HG03457 (cell line): ENCODE measurements around the gene LHX5.

Experiments
- ATAC-seq: cut with Tn5 transposase; IDR thresholded peaks from one replicate; pipeline ENCODE4 v1.9.1; 2021; ENCODE audit warnings: moderate number of reproducible peaks; ENCODE audit not compliant: unreplicated experiment

The LHX5 gene

DNA sequence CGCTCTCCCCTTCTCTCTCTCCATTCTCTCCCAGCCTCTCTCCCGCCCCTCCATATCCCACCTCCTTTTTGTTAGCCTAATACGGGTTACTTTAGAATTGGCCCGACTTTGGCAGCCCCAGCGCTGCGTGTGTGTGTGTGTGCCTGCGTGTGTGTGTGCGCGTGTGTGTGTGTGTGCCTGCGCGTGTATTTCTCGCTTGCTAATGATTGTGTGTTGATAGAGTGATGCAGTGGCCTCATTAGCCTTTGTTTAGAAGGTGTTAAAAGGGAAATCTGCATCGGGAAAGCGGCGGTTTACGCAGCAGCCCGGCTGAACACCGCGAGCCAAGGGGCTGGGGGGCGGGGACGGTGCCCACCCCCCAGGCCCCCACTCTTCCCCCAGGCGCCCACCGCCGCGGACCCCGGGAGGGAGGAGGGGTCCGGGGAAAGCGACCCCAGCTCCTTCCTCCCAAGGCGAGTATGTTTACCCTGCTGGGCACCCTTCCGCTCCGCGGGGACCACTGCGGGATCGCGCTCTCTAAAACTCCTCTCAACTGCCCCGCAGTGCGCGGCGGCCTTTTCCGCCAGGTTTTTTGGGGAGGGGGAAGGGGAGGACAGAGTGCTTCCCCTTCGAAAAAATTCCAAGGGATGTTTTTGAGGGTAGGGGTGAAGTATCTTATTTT is 6.8 kb upstream of the LHX5 start:
- no peak for ATAC-seq

DNA sequence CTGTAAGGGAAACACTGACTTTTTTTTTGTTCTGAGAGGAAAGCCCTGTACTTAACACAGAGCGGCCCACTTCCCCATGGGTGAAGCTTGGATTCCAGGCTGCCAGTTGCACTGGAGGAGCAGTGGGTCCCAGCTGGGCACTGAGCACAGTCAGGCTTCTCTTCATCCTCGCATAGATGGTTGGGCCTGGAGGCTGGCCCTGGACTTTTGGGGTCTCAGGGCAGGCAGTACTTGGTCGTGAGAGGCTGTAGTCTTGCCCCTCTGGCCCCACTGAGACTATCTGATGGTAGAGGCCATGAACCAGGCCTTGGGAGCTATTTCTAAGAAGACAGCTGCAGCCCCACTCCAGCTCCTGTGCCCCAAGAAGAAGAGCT is 6.2 kb upstream of the LHX5 start:
- ATAC-seq, result no peak

DNA sequence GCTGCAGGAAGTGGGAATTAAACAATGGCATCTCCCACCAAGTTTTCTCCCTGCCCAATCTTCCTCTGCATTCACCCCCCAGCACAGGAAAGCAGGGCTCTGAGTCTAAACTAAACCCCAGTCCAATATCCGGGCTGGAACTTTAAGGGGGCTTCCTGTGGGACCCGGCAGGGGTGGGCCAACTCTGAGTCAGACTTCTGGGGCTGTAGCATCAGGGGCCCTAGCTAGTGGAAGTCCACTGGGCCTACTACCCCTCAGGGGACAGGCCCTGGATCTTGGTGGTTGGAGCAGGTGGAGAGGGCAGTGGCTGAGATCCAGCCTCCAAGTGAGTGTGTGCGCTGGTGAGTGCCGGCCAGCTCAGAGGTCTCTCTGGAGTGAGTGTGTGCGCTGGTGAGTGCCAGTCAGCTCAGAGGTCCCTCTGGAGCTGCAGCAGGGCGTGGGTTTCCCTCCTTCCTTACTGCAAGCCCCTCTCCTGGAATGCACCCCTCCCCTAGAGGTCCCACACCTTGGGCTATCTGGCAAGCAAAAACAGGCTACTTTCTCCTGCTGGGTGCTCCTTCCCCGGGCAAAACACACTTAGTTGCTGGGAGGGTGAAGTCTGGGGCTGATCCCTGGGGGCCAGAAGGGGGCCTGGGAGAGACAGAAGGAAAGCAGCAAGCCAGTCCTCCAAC is 5.6 kb upstream of the LHX5 start:
- ATAC-seq, result no peak

DNA sequence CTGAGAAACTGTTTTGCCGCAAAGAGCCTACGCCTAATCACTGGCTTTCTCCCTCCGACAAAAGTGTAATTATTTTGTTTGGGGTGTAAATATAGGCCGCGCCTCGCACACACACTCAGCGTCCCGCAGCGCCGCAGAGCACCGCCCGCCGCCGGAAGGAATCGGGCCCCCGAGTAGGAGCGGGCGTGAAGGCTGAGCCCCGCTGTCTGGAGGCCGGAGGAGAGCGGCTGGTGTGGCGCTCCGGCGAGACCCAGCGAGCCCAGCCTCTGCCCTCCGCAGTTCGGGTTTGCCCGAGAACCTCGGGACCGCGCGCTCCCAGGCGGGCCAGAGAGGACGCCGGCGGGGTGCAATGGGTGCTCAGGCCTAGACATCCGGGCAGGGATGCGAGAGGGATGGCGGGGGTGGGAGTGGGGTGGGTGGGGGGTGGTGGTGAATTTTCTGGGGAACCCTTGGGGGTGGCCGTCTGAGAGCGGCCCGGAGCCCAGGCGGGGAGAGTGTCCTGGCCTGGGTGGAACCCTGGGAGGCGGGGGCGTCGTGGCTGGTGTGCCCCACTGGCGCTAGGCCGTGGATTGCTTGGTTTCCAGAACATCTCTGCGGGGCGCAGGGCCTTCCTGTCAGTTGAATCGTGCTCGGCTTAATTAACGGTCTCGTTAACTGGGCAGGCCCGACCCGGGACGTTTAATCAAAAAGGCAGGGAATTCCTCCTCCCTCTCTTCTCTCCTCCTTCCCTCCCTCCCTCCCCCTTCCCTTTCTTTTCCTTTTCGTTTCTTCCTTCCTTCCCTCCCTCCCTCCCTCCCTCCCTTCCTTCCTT is 4.7 kb upstream of the LHX5 start:
- ATAC-seq, result no peak

DNA sequence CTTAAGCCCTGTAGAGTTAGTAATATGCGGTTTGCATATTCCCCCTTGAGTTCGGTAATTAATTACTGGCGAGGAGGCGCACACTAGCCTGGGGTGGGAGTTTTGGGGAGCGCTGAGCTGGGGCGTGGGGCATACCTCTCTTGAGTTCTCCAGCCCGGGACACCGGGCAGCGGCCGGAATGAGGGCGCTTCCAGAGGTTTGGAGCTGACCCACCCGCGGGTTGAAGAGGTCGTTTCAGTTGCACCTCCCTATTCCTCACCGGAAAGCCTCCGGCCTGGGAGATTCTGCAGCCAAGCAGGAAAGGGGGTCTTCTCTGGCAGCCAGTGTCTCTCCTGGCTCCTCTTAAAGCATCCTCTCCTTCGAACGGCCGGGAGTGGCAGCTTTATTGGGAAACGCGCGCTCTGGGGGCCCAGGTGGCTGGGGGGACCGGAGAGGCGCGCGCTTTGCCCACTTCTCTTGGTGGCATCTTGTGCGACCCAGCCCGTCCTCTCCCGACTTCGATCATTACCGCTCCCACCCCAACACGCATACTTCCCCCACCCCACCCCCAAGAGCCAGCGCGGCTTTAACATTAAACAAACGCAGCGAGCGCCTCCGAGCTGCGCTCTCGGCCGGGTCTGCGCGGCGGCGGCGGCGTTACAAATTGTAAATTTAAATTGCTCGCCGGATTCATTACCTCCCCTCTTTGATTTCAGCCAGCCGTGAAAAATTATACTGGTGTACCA is 3.9 kb upstream of the LHX5 start:
- ATAC-seq, result no peak

DNA sequence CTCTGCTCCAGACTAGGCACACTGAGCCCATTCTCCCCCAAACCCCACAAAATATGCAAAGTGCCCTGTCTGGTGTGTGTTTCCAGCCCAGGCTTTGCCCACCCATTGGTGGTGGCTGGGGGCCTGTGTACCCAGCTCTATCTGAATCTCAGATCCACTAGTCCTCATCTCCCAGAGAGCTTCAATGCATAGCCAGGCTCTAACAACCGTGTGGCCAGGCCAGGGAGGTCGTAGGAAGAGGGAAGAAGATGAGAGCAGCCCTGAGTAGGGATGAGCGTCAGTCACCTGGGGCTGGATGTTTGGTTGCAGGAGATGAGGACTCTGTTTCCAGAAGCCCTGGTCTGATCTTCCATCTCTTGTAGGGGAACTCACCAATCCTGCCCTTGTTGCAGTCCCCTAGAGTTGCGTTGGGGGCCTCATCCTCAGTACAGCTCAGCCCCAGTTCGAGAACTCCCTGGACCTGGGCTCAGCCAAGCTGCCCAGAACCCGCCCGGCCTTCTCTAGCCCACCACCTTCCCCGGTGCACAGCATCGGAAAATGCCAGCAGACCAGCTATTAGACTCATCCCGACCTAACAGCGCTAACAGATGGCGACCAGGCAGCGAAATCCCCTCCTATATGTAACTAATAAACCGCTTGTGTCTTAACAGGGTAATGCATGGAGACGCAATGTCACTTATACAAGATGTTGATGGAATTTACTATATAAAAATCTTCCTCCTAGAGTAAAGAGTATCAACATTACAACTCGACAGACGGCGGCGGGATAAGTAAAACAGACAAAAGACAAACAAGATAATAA is 3.2 kb upstream of the LHX5 start:
- ATAC-seq, result no peak

DNA sequence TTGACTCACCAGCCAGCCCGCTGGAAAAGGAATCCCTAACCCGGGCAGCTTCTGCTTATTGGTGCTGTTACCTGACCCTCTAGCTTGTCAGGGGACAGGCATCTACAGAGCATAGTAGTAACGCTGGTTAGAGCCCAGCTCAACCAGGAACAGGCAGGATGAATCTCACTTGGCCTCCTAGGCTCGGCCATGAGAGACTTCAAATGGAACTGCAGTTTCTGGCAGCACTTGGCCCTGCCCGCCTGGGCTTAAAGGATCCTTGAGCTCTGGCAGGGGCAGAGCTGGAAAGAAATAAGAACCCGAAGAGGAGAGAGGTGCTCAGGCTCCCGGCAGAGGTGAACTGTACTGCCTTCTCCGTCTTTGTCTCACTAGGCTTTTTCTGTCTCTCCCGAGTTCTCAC is 2.3 kb upstream of the LHX5 start:
- ATAC-seq, result no peak

DNA sequence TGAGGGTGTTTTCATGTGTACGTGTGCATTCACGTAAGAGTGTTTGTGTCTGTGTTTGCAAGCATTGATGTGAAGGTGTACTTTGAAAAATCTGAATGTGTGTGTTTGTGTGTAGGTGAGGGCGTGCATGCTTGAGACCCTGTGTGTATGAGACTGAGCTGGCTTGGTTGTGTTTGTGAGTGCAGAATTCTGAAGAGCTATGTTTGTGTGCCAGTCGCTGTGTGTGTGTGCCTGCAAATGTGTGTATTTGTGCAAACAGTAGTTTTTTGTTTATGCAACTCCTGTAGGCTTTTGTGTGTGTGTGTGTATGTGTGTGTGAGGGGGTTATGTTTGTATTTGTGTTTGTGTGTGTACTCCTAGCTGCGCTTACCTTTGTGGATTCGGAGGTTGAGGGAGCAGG is 1.7 kb upstream of the LHX5 start:
- ATAC-seq, result no peak

DNA sequence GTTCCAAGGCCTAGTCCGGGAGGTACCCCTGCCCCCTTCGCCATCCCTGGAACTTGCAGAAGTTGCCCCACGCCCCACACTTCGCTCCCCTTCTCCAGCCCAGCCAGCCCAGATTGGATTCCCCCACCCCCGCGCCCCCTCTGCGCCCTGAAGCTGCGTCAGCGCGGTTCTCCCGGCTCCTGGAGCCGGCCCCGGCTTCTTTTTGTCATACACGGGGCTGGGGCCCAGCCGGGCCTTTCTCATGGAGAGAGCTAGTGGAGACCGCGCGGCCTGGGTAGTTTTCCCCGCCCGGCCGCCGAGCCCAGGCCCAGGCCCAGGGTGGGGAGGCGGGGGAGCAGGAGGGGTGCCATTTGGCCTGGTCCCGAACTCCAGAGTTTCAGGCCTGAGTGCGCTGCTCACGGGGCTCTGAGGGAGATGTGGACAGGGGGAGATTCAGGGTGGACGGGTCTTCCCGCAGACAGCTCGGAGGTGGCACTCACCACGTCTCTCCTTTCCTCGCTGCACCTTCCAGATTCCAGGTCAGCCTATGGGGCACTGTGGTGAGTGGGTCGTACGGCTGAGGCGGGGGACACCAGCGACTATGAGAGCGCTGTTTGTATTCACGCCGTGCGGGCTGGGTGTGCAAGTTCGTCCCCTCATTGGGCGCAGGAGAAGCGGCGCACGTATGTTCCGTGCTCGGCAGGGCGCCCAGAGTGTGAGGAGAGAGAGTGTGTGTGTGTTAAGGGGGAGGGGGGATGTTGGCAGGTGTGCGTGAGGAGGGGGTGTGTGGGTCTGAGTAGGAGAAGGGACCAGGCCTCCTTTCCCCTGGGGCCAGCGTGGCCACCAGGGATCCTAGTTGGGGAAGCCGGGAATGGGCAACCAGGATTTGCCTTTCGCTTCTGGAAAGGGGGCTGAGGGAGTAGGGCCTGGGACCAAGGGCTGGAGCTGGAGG is 785 bp upstream of the LHX5 start:
- ATAC-seq, result no peak

DNA sequence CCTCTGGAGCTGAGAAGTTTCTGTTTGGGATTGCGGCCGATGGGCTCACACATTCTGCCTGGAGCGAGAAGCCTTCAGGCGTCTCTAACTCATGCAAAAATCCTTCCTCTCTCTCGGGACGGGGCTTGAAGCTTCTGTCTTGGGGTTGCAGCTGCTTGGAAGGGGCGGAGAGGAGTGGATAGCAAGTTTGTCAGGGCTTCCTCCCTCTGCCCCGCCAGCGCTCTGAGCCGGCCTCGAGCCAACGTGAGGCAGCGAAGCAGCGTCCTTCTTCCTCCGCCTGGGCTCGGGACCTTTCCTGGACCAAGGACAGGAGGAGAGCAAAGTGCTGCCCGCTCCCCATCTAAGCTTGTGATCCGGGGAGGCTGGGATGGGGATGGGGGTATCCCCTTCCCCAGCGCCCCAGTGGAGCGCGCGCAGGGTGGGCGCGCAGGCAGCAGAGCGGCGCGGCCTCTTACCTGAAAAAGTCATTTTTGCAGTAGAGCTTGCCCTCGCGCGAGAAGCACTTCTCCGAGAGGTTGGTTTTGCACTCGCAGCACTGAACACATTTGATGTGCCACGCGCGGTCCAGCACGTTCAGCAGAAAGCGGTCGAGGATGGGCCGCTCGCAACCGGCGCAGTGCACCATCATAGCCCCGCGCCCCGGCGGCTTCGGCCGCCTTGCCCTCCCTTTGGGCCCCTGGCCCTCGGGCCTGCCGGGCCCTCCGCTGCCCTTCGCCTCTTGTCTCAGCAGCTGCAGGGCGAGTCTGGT is 626 bp downstream of the LHX5 start:
- ATAC-seq, result no peak

DNA sequence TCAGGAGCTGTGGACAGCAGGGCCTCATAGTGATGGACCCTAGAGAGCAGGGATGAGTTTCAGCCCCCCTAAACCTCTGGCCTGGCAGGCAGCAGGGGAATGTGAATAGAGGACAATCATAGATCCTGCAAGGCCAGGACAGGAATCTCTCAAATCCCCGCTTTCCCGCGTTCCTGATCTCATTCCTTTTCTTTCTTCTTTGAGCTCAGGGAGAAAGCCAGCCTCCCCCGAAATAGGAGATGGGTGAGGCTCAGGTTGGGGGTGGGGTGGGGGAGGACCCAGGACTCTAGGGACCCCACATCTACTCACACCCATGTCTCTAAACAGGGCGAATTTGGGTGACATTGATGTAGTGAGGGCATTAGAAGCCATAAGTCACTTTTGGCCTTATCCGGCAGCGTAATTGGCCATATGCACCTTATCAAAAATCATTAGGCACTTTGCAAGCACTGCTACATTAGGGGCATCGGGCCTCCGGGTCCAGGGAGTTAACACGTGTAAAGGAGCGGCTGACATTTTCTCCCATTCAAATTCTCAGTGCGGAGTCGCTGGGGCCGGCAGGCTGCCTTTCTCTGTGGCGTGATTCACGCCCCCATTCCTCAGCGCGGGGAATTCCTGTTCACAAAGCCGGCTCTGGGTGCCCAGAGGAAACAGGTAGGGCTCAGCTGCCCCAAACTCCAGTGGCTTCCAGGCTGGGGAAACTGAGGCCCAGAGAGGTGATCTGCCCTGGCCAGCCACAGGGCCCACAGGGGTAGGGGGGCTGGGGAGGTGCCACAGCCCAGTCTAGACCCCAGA is 1.5 kb downstream of the LHX5 start:
- ATAC-seq, result no peak

DNA sequence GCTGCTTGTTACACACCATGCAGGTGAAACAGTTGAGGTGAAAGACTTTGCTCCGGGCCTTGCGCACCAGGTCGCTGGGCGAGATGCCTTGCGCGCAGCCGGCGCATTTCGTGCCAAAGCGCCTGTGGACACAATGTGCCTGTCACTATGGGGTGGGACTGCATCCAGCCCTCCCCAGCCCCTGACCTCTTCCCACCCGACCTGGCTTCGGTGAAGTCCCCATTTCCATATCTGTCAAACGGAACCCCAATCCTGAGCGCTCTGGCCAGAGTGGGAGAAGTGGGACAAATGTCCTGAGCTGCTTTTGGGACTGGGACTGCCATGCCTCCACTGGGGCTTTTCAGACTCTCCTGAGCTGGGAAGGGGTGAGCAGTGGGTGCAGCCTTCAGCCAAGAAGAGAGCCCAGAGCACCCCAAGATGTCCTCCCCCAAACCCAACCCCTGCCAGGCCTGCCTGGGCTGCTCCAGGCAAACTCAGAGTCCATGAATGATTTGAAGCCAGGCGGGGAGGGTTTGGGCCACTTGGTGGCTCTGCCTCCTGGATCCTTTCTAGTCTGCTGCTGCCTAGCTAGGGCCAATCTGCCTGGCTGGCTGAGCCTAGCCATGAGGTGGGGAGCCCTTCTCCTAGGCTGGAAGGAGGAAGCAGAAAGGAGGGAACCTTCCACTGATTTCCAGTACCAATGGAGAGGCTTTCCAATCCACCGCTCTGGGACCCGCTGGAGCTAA is 2.3 kb downstream of the LHX5 start:
- ATAC-seq, result no peak

DNA sequence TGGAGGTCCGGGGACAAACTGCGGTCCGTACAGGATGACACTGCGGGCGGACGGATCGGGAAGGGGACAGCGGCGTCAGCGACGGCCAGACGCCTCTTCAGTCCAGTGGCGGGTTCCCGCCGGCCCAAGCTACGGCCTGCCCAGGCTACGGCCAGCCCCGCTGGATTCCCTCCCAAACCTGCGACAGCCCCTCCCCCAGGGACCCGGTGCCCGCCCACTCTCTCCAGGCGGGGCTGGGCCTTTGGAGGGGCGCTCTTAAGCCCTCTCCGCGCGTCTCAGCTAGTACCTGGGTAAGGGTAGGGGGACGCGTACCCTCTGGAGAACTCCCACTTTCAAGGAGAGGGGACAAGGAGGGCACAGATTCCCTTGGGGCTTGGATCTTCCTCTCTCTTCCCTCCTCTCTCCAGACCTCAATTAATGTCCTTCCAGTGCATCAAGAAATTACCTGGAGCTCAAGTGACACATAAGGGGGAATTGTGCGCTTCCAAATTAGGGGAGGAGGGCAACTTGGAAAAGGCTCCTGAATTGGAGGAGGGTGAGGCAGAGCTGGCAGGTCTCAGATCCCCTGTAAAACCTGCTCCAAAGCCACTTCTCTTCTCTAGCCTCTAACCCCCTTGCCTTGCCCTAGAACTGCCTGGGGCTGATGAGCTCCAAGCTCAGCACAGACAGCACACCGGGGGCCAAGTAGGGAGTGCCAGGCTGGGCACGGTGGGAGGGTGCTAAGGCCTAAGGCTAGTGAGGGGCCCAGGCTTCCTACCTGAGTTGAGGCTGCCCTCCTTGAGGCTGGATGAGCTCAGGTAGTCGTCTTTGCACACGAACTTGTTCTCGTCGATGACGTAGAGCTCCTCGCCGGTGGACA is 3.1 kb downstream of the LHX5 start:
- ATAC-seq, result no peak

DNA sequence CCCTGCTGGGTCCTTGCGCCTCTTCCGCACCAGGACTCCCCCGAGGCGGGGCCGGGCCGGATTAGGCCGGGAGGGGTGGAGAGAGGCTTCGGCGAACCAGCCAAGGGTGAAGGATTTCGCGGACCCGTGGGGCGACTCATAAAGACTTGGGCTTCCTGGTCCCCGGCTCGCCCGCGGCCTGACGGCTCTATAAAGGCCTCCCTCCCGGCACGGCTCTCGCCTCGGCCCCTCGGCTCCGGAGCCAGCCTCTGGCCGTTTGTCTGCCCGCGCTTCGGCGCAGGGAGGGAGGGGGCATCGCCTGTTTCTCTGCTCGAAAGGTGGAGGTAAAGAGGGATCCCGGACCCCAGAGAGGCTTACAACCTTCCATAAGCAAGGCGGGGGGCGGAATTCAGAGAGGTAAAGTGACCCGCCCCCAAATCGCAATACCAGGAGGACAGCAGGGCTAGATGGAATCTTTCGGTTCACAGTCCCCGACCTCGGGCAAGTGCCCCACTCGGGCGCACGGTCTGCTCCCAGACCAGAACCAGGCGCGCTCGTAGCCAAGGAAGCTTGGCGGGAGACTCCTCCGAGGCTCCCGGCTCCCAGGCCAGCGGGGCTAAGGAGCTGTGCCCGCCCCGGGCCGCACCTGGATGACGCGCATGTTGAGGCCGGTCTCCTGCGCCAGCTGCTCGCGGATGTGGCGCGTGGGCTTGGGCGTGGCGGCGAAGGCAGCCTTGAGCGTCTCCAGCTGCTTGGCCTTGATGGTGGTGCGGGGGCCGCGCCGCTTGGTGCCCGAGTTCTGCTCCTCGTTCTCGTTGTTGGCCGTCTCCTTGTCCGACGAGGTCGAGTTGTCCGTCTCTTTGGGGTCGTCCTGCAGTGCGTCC is 3.9 kb downstream of the LHX5 start:
- ATAC-seq, result no peak

DNA sequence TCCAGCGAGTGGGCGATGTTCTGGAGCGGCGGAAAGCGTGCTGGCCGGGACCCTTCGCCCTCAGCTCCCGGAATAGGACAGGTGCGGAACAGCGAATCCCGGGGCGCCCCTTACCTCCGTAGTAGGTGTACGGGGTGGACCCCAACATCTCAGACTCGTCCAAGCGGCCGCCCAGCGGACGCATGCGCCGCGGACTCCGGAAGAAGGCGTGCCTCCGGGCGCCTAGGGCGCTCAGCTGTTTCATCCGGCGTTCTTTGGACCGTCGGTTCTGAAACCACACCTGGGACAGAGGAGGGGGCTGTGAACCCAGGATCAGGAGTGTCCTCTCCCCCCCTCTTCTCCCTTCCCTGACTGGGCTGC is 4.5 kb downstream of the LHX5 start:
- no peak for ATAC-seq
